ENCODE data around the gene GKN2. TPM values are rescaled to one million over a fixed set of nuclear protein-coding genes. Genes with fewer than 3 reads are reported as not detected.
A peak's percentile ranks its signal among the peaks of the same experiment; 100 is the strongest.

The GKN2 gene
- total and polyA plus RNA-seq, 2 donors (not counting 1 experiment from before 2014, with no cell fraction given), result not detected

- Mint-ChIP-seq H3K9me3 (ENCODE audit: insufficient read depth) (no peaks in the 10 kb centered on the region), H3K27ac (peak overlapping the region; percentile 88), H3K4me3 (peak overlapping the region; percentile 57), H3K4me1 (peaks cover 32% of the 10 kb centered on the region), H3K27me3 (no peaks in the 10 kb centered on the region)
- Histone ChIP-seq H3K4me2 (replicated peaks; ENCODE audit: low read depth, low read length, poor library complexity, severe bottlenecking) (peak overlapping the region; percentile 46), H4K20me1 (ENCODE audit: control insufficient read depth, insufficient read depth, low read length, poor library complexity, severe bottlenecking) (no peaks in the 10 kb centered on the region), H3K27ac (ENCODE audit: low read length in 2 of 2) (peak overlapping the region; percentile 61 to 72), H3K9me3 (ENCODE audit: control extremely low read depth in 1 of 3, control insufficient read depth in 2 of 3, insufficient read depth in 1 of 3, low read length in 2 of 3) (peaks cover 0 to 5% (median 0%) of the 10 kb centered on the region in 3 donors), H3K4me3 (ENCODE audit: control extremely low read depth in 1 of 5, extremely low read depth in 1 of 5, insufficient read depth in 1 of 5, low read depth in 2 of 5, low read length in 4 of 5) (peak overlapping the region in 1 of 5 experiments; percentile 7), H3K27me3 (replicated peaks in 1 of 4; ENCODE audit: control extremely low read depth in 1 of 4, control insufficient read depth in 3 of 4, insufficient read depth in 4 of 4, low read length in 3 of 4) (no peaks in the 10 kb centered on the region), H3K79me2 (ENCODE audit: control insufficient read depth, insufficient read depth, low read length) (no peaks in the 10 kb centered on the region), H3K36me3 (replicated peaks in 1 of 2; ENCODE audit: control extremely low read depth in 1 of 2, control insufficient read depth in 1 of 2, extremely low read depth in 1 of 2, insufficient read depth in 2 of 2, low read length in 1 of 2) (no peaks in the 10 kb centered on the region), H3K9ac (ENCODE audit: low read length) (peak overlapping the region; percentile 7), H2AFZ (ENCODE audit: insufficient read depth, low read depth, low read length, poor library complexity, severe bottlenecking) (peak overlapping the region; percentile 52), H3K4me1 (ENCODE audit: control insufficient read depth in 2 of 2, insufficient read depth in 2 of 2, low read length in 2 of 2) (peaks cover 24 to 29% of the 10 kb centered on the region in 2 donors)
- TF ChIP-seq CTCF (IDR thresholded peaks at IDR 0.05), result no peak
- TF ChIP-seq EZH2 (IDR thresholded peaks at IDR 0.05; ENCODE audit: borderline replicate concordance, insufficient read depth, low read depth, low read length, poor library complexity, severe bottlenecking), result no peak
- DNase-seq, result peak; percentile 90
- intact Hi-C loops (cut with micrococcal nuclease), result loop anchor here (1.0 to 5.0 kb wide), 3 partner anchors 141 to 441 kb away; partner anchors contain the start of genes APLF and FBXO48
- POLR2A ChIA-PET, result interaction anchor here (0.8 to 1.4 kb wide), 8 partner anchors 9 to 441 kb away, joined by 3 to 5 read pairs (median 3); partner anchors contain the start of genes APLF and FBXO48
- CTCF ChIA-PET, result interaction anchor here (0.7 to 5.6 kb wide), 44 partner anchors 9 to 547 kb away, joined by 3 to 133 read pairs (median 5); partner anchors contain the start of genes APLF and FBXO48
- ATAC-seq (ENCODE audit: low read depth), result peak; percentile 97
- WGBS (ENCODE audit: insufficient coverage), result 0% methylated on average over 4 of the region's 5 CpGs
These were observed 44.2 kb downstream of the GKN2 start for GRCh38 chr2:68908392-68908970.

- H3K79me2 ChIP-seq (ENCODE audit: control insufficient read depth, insufficient read depth, low read length), result no peaks in the 10 kb centered on the region
- peak overlapping the region; percentile 57 for H3K4me3 Mint-ChIP-seq
- H2AFZ ChIP-seq (ENCODE audit: insufficient read depth, low read depth, low read length, poor library complexity, severe bottlenecking), result peak overlapping the region; percentile 52
- H3K4me1 ChIP-seq (ENCODE audit: control insufficient read depth in 2 of 2, insufficient read depth in 2 of 2, low read length in 2 of 2), result peaks cover 24 to 29% of the 10 kb centered on the region in 2 donors
- DNase-seq (peak; percentile 15), ATAC-seq (ENCODE audit: low read depth) (no peak)
- no peaks in the 10 kb centered on the region for H3K9me3 Mint-ChIP-seq (ENCODE audit: insufficient read depth)
- peak overlapping the region; percentile 7 for H3K9ac ChIP-seq (ENCODE audit: low read length)
- H3K27ac Mint-ChIP-seq, result peak overlapping the region; percentile 88
- ChIA-PET POLR2A (interaction anchor here (0.8 to 1.4 kb wide), 8 partner anchors 8 to 440 kb away, joined by 3 to 5 read pairs (median 3); partner anchors contain the start of genes APLF and FBXO48), CTCF (interaction anchor here (0.8 to 5.6 kb wide), 43 partner anchors 10 to 547 kb away, joined by 3 to 133 read pairs (median 5); partner anchors contain the start of genes APLF and FBXO48)
- H3K4me1 Mint-ChIP-seq, result peaks cover 32% of the 10 kb centered on the region
- no peaks in the 10 kb centered on the region for H4K20me1 ChIP-seq (ENCODE audit: control insufficient read depth, insufficient read depth, low read length, poor library complexity, severe bottlenecking)
- H3K36me3 ChIP-seq (replicated peaks in 1 of 2; ENCODE audit: control extremely low read depth in 1 of 2, control insufficient read depth in 1 of 2, extremely low read depth in 1 of 2, insufficient read depth in 2 of 2, low read length in 1 of 2), result no peaks in the 10 kb centered on the region
- H3K27me3 ChIP-seq (replicated peaks in 1 of 4; ENCODE audit: control extremely low read depth in 1 of 4, control insufficient read depth in 3 of 4, insufficient read depth in 4 of 4, low read length in 3 of 4), result no peaks in the 10 kb centered on the region
- no peaks in the 10 kb centered on the region for H3K27me3 Mint-ChIP-seq
- intact Hi-C loops (cut with micrococcal nuclease), result loop anchor here (1.0 to 5.0 kb wide), 3 partner anchors 141 to 441 kb away; partner anchors contain the start of genes APLF and FBXO48
- peak overlapping the region; percentile 61 to 72 for H3K27ac ChIP-seq (ENCODE audit: low read length in 2 of 2)
- no peak overlapping the region for H3K4me3 ChIP-seq (ENCODE audit: control extremely low read depth in 1 of 5, extremely low read depth in 1 of 5, insufficient read depth in 1 of 5, low read depth in 2 of 5, low read length in 4 of 5)
- H3K9me3 ChIP-seq (ENCODE audit: control extremely low read depth in 1 of 3, control insufficient read depth in 2 of 3, insufficient read depth in 1 of 3, low read length in 2 of 3), result peaks cover 0 to 5% (median 0%) of the 10 kb centered on the region in 3 donors
- WGBS (ENCODE audit: insufficient coverage), result 54% methylated on average over 3 of the region's 4 CpGs
- TF ChIP-seq CTCF (IDR thresholded peaks at IDR 0.05) (no peak), EZH2 (IDR thresholded peaks at IDR 0.05; ENCODE audit: borderline replicate concordance, insufficient read depth, low read depth, low read length, poor library complexity, severe bottlenecking) (no peak)
- H3K4me2 ChIP-seq (replicated peaks; ENCODE audit: low read depth, low read length, poor library complexity, severe bottlenecking), result peak overlapping the region; percentile 46
These were observed 44.8 kb downstream of the GKN2 start for GRCh38 chr2:68907920-68908253.

Measured in B cell (primary cell).